CD4-positive, alpha-beta T cell (primary cell): Measurements from ENCODE around the gene TAF3. TPM values are rescaled to one million over a fixed set of nuclear protein-coding genes. Genes with fewer than 3 reads are reported as not detected.

ENCODE experiments used
- ATAC-seq: fragments of 200-7000 bp; cut with Tn5 transposase; one replicate; pipeline ENCODE4 v1.10.0; 2022; ENCODE audit warnings: mild to moderate bottlenecking; ENCODE audit not compliant: poor library complexity
- CTCF ChIA-PET: fragments of 350-600 bp; sonication (Branson Sonifier 250); formaldehyde crosslinking; loops from one replicate; lab custom pipeline; 2021; ENCODE audit warnings: antibody characterized with exemption, inconsistent platforms; lab: Charles Lee
- POLR2A ChIA-PET: fragments of 350-600 bp; sonication (Branson Sonifier 250); formaldehyde crosslinking; loops from one replicate; lab custom pipeline; 2021; ENCODE audit warnings: antibody characterized with exemption, inconsistent platforms; lab: Charles Lee
- DNase-seq, 14 experiments: peaks; one replicate each; pipeline ENCODE4 v3.0.0-alpha.2; 2013 to 2020; ENCODE audit warnings: mixed read lengths in 2 of 14
- H3K27ac ChIP-seq, 2 donors: one replicate each; pipeline versions ENCODE4 v1.5.1 to v1.7.0; 2013; ENCODE audit warnings: low read length in 2 of 2, low read depth in 1 of 2, mild to moderate bottlenecking in 1 of 2
- H3K27me3 ChIP-seq, 2 experiments: 1 replicate in 1 of 2; 2 replicates in 1 of 2; pipeline versions ENCODE4 v1.6.1 to v1.7.0; 2013; ENCODE audit warnings: low read length in 2 of 2, control low read depth in 1 of 2, mild to moderate bottlenecking in 1 of 2, moderate library complexity in 1 of 2; ENCODE audit not compliant: insufficient read depth in 2 of 2, control insufficient read depth in 1 of 2
- H3K36me3 ChIP-seq: one replicate; pipeline ENCODE4 v1.6.1; 2013; ENCODE audit warnings: low read length, control low read depth; ENCODE audit not compliant: insufficient read depth
- H3K4me1 ChIP-seq: one replicate; pipeline ENCODE4 v1.6.1; 2013; ENCODE audit warnings: low read length, control low read depth; ENCODE audit not compliant: insufficient read depth
- H3K4me3 ChIP-seq: one replicate; pipeline ENCODE4 v1.5.1; 2013; ENCODE audit warnings: mild to moderate bottlenecking, low read length, moderate library complexity
- H3K9me3 ChIP-seq, 2 experiments: 1 replicate in 1 of 2; 2 replicates in 1 of 2; pipeline versions ENCODE4 v1.6.1 to v1.7.0; 2013; ENCODE audit warnings: low read length in 2 of 2, mild to moderate bottlenecking in 2 of 2, control low read depth in 1 of 2, moderate library complexity in 1 of 2; ENCODE audit not compliant: control insufficient read depth in 1 of 2, insufficient read depth in 1 of 2
- H3K27ac Mint-ChIP-seq: one replicate; pipeline ENCODE4 v1.8.0; 2020; ENCODE audit warnings: mixed read lengths
- H3K27me3 Mint-ChIP-seq: one replicate; pipeline ENCODE4 v1.8.0; 2021; ENCODE audit warnings: mixed read lengths
- H3K36me3 Mint-ChIP-seq: one replicate; pipeline ENCODE4 v1.8.0; 2021; ENCODE audit warnings: low read depth, mixed read lengths
- H3K4me1 Mint-ChIP-seq: one replicate; pipeline ENCODE4 v1.8.0; 2021; ENCODE audit warnings: low read depth, mixed read lengths
- H3K4me3 Mint-ChIP-seq: one replicate; pipeline ENCODE4 v1.8.0; 2020; ENCODE audit warnings: mild to moderate bottlenecking, mixed read lengths
- H3K9me3 Mint-ChIP-seq: one replicate; pipeline ENCODE4 v1.8.0; 2020; ENCODE audit warnings: mixed read lengths
- intact Hi-C, 2 experiments: fragments of 100-400 bp; cut with DNase I in 1 of 2; cut with micrococcal nuclease in 1 of 2; formaldehyde crosslinking; loops; one replicate each; pipeline versions ENCODE4 v1.15.1 to v1.9.0; 2023 to 2025; cut with DNase I, micrococcal nuclease
- total RNA-seq, 174 experiments: library from RNA in 2 of 174; stranded (reverse) in 2 of 174; gene quantifications; one replicate each; pipeline ENCODE4 v1.2.3 and lab custom pipeline; 2021 to 2026
- TF ChIP-seq, protein P1 (sequence below): fragments of 200-600 bp; IDR thresholded peaks from one replicate; pipeline ENCODE4 v1.8.0; 2022; ENCODE audit warnings: antibody characterized with exemption, mild to moderate bottlenecking

Gene TAF3
- total RNA-seq, 2 experiments from 2014 or later = 12.6 to 12.8 TPM

DNA sequence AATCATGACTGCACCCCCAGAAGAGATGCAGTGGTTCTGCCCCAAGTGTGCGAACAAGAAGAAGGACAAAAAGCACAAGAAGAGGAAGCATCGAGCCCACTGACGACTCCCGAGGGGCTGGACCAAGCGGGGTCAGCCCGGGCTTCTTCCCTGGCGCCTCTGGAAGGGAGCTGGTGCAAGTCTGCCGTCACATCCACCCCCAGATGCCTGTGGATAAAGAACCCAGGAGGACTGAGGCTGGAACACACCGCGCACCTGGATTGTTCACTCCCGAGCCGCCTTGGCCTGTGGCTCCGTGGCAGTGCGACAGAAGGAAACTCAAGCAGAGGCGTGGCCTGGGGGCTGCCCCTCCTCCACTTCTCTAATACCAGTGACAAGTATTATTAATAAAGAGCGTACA is 196.3 kb downstream of the TAF3 start:
- Mint-ChIP-seq H3K27ac (no peak overlapping the region), H3K9me3 (no peaks in the 10 kb centered on the region), H3K4me3 (no peak overlapping the region), H3K4me1 (no peaks in the 10 kb centered on the region), H3K36me3 (peaks cover 52% of the 10 kb centered on the region), H3K27me3 (no peaks in the 10 kb centered on the region)
- Histone ChIP-seq H3K36me3 (peaks cover 46% of the 10 kb centered on the region), H3K27ac (no peak overlapping the region), H3K27me3 (no peaks in the 10 kb centered on the region), H3K4me3 (no peak overlapping the region), H3K4me1 (no peaks in the 10 kb centered on the region), H3K9me3 (no peaks in the 10 kb centered on the region)
- ATAC-seq (no peak), DNase-seq (no peak)
- CTCF ChIA-PET = no interaction called here
- POLR2A ChIA-PET = no interaction called here
- TF ChIP-seq, protein P1, sequence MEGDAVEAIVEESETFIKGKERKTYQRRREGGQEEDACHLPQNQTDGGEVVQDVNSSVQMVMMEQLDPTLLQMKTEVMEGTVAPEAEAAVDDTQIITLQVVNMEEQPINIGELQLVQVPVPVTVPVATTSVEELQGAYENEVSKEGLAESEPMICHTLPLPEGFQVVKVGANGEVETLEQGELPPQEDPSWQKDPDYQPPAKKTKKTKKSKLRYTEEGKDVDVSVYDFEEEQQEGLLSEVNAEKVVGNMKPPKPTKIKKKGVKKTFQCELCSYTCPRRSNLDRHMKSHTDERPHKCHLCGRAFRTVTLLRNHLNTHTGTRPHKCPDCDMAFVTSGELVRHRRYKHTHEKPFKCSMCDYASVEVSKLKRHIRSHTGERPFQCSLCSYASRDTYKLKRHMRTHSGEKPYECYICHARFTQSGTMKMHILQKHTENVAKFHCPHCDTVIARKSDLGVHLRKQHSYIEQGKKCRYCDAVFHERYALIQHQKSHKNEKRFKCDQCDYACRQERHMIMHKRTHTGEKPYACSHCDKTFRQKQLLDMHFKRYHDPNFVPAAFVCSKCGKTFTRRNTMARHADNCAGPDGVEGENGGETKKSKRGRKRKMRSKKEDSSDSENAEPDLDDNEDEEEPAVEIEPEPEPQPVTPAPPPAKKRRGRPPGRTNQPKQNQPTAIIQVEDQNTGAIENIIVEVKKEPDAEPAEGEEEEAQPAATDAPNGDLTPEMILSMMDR = no peak
- intact Hi-C loops = no loop called here

DNA sequence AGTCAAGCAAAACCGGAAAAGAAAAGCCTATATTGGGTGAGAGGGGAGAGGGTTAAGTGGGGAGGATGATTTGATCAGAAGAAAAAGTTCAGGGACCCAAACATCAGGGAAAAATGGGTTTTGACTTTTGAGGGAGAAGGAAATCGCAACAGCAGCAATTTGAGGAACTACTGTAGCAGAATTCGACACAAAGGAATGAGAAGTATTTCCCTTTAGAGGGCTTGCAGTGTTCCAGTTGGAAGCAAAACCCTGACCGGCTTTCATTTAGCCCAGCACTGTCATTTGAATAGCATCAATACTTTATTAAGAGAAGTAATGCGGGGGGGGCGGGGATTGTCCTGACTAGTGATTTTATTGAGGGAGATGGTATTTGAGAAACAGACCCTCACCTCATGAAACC is 199.0 kb downstream of the TAF3 start:
- no peak overlapping the region for H3K27ac Mint-ChIP-seq
- TF ChIP-seq, protein P1 = no peak
- H3K36me3 Mint-ChIP-seq = peaks cover 30% of the 10 kb centered on the region

GRCh38 chr10:8023321-8023720 is 205.0 kb downstream of the TAF3 start:
- intact Hi-C loops = no loop called here
- Mint-ChIP-seq H3K36me3 (no peaks in the 10 kb centered on the region), H3K4me1 (peaks cover 9% of the 10 kb centered on the region), H3K9me3 (no peaks in the 10 kb centered on the region), H3K4me3 (no peak overlapping the region), H3K27me3 (peaks cover 15% of the 10 kb centered on the region), H3K27ac (no peak overlapping the region)
- Histone ChIP-seq H3K27ac (no peak overlapping the region), H3K4me1 (peaks cover 5% of the 10 kb centered on the region), H3K36me3 (no peaks in the 10 kb centered on the region), H3K27me3 (peaks cover 0 to 4% of the 10 kb centered on the region in 2 experiments), H3K4me3 (no peak overlapping the region), H3K9me3 (no peaks in the 10 kb centered on the region)
- TF ChIP-seq, protein P1 = no peak
- DNase-seq (no peak), ATAC-seq (no peak)
- CTCF ChIA-PET = interaction anchor here (0.6 kb wide), 1 partner anchor 241 kb away, joined by 3 read pairs; no protein-coding TSS in a partner anchor
- POLR2A ChIA-PET = no interaction called here

More for the DNA sequence above, 199.0 kb downstream of the TAF3 start:
- Histone ChIP-seq H3K9me3 (no peaks in the 10 kb centered on the region), H3K4me1 (no peaks in the 10 kb centered on the region), H3K27me3 (no peaks in the 10 kb centered on the region), H3K4me3 (no peak overlapping the region), H3K36me3 (peaks cover 24% of the 10 kb centered on the region), H3K27ac (no peak overlapping the region)
- ChIA-PET POLR2A (no interaction called here), CTCF (no interaction called here)
- Mint-ChIP-seq H3K9me3 (no peaks in the 10 kb centered on the region), H3K4me3 (no peak overlapping the region), H3K4me1 (no peaks in the 10 kb centered on the region), H3K27me3 (no peaks in the 10 kb centered on the region)
- DNase-seq (no peak), ATAC-seq (no peak)
- intact Hi-C loops = no loop called here
